T-helper 1 cell treated with Interleukin-12 subunit alpha and Interleukin-12 subunit beta and Interleukin-4 antibody, amounts not matched to agents 30 μg/mL and 1 μg/mL, for 36 hours (primary cell): ENCODE measurements around the gene AGTRAP.

Experiments used
- H3K27ac Mint-ChIP-seq: one replicate; pipeline ENCODE4 v1.8.0; 2021; ENCODE audit warnings: mild to moderate bottlenecking, mixed read lengths
- H3K27me3 Mint-ChIP-seq: one replicate; pipeline ENCODE4 v1.8.0; 2021; ENCODE audit warnings: low read depth, mixed read lengths
- H3K36me3 Mint-ChIP-seq: one replicate; pipeline ENCODE4 v1.8.0; 2021; ENCODE audit warnings: low read depth, mixed read lengths
- H3K4me1 Mint-ChIP-seq: one replicate; pipeline ENCODE4 v1.8.0; 2021; ENCODE audit warnings: low read depth, mixed read lengths
- H3K4me3 Mint-ChIP-seq: one replicate; pipeline ENCODE4 v1.8.0; 2021; ENCODE audit warnings: mild to moderate bottlenecking, moderate library complexity, mixed read lengths
- H3K9me3 Mint-ChIP-seq: one replicate; pipeline ENCODE4 v1.8.0; 2021; ENCODE audit warnings: mixed read lengths

Gene AGTRAP

DNA sequence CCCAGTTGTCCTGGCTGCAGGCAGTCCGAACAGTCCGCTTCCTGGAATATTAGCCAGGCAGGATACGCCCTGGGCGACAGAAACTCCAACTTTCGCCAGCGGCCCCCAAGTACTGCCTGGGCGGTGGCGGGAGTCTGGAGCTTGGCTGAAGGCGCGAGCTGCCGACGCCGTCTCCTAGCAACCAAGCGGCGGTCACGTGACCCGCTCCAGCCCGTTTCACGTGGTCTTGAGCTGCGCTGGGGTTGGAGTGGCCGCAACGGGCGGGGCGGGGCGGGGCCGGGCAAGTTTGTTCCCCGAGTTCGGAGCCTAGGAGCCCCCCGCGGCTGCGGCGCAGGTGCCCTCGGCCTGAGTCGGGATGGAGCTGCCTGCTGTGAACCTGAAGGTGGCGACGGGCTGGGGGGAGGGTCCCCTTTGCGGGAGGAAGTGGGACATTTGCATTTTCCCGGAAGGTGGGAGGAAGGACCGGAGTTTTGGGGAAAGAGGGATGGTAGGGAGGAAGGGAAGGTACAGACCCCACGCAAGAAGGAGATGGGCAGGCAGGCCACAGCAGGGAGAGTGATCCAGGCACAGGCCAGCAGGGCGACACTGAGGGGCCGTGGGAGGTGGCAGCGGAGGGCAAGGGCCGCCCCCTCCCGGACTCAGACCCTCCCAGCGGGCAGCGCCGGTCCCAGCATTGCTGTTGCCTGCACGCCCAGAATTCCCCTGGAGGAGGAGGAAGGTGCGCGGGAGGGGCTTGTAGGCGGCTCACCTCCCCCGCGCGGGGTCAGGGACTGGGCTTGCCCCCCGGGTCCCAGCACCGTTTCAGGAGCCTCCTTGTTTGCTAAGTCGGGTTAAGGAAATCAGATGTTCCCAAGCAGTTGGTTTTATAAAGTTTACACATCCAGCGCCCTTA, at the start of gene AGTRAP:
Gene AGTRAP (plus strand): TSS at position 283 of the 892 bp plus-strand sequence. CDS start 73 bp downstream, at position 356.
- Mint-ChIP-seq H3K4me3 (peak within 1 kb of the TSS; percentile 95), H3K27ac (peak within 1 kb of the TSS; percentile 89), H3K9me3 (no peaks in the 10 kb centered on the region), H3K27me3 (no peaks in the 10 kb centered on the region), H3K4me1 (peaks cover 54% of the 10 kb centered on the region), H3K36me3 (peaks cover 5% of the 10 kb centered on the region)

- H3K4me1 Mint-ChIP-seq: peaks cover 10% of the 10 kb centered on the region
- H3K9me3 Mint-ChIP-seq: no peaks in the 10 kb centered on the region
- no peaks in the 10 kb centered on the region for H3K36me3 Mint-ChIP-seq
- H3K27me3 Mint-ChIP-seq: peaks cover 52% of the 10 kb centered on the region
- no peak overlapping the region for H3K27ac Mint-ChIP-seq
- no peak overlapping the region for H3K4me3 Mint-ChIP-seq
These were observed 47.4 kb upstream of the AGTRAP start for GRCh38 chr1:11688506-11688905.

DNA sequence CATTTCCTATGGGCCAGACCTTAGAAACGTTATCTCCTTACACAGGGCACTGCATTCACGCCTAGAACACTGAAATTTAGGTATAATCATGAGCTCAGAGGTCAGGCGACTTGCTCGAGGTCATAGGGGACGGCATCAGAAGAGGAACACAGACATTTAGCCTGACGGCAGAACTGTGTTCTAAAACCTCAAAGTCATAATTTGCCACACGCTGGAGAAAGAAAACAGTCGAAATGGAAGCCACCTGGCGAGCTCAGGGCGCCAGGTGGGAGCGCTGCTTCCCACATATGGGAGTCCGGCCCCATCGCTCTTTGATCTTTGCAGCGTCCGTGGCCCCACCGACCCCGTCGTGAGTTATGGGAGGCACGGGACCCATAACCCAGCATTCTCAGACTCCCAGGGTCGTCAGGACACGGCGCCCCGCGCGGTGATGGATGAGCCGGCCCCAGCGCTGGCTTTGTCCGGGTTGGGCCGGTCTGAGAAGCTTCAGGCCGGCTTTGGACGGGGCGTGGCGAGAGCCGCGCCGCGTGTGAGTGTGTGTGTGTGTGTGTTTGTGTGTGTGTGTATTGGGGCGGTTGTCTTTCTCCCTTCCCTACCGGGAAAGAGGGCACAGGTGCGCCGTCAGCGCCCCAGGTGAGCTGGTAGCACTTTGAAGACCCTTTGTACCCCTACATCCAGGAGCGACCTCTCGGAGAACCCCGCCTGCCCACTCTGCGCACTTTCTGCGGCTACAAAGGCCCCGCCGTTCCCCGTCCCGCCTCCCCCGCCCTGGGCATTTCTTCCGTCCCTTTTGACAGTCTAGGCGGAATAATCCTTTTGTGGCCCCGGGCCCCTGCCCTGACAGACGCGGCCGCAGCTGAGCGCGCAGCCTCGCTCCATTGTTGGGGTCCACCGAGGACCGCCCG, 45.3 kb upstream of the AGTRAP start:
- H3K36me3 Mint-ChIP-seq: no peaks in the 10 kb centered on the region
- H3K27me3 Mint-ChIP-seq: peaks cover 59% of the 10 kb centered on the region
- H3K4me3 Mint-ChIP-seq: no peak overlapping the region
- H3K9me3 Mint-ChIP-seq: no peaks in the 10 kb centered on the region
- H3K4me1 Mint-ChIP-seq: peaks cover 13% of the 10 kb centered on the region
- no peak overlapping the region for H3K27ac Mint-ChIP-seq

GRCh38 chr1:11691302-11691914, 44.5 kb upstream of the AGTRAP start, which contains the start of gene DRAXIN:
Gene DRAXIN (plus strand): TSS chr1:11691710. CDS start chr1:11706259, 14,549 bp downstream.
- H3K9me3 Mint-ChIP-seq: no peaks in the 10 kb centered on the region
- no peaks in the 10 kb centered on the region for H3K36me3 Mint-ChIP-seq
- no peak within 1 kb of the TSS for H3K27ac Mint-ChIP-seq
- H3K27me3 Mint-ChIP-seq: peaks cover 54% of the 10 kb centered on the region
- H3K4me1 Mint-ChIP-seq: peaks cover 13% of the 10 kb centered on the region
- peak within 1 kb of the TSS; percentile 50 for H3K4me3 Mint-ChIP-seq

- Mint-ChIP-seq H3K27me3 (peaks cover 54% of the 10 kb centered on the region), H3K4me3 (peak overlapping the region; percentile 50), H3K36me3 (no peaks in the 10 kb centered on the region), H3K27ac (no peak overlapping the region), H3K4me1 (peaks cover 13% of the 10 kb centered on the region), H3K9me3 (no peaks in the 10 kb centered on the region)
These were observed 43.8 kb upstream of the AGTRAP start for GRCh38 chr1:11691928-11692711.

DNA sequence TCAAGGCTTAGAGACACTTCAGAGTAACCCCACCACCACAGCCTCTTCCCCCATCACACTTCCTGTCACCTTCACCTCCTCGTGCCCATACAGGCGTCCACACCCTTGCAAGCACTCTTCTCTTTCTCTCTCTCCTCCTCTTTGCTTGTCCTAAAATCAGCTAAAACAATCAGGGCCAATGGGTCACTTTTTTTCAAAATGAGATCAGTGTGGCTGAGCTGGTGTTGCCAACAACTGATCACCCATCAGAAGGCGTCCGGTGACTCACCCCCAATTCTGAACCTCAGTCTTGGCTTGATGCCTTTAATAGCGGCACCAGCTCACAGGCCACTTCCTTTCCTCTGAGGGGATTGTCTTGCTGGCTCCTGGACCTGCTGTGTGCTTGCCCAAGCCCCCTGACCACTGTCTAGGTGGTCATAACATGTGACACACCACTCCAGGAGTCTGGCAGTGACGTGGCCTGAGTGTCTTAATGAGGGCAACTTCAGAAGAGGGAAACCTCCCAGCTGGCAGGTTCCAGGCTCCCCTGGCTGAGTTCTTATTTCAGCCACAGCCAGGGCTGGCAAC, 42.8 kb upstream of the AGTRAP start:
- peaks cover 49% of the 10 kb centered on the region for H3K27me3 Mint-ChIP-seq

DNA sequence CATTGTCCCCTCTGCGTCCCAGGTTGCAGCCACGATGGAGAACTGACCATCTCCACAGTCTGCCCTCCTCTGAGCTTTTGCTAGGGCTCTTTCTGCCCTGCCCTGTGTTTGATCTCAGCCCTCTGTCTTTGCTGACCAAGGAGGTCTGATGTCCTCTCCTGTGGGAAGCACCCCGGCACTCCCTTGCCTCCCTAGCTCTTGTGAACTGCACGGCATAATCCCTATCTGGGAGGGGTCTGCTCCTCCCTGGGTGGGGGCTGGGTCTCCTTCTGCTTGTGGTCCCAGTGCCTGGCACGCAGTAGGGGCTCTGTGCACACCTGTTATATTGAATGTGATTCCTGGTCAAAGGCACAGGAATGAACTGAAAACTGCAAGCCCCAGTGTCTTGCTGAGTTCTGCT, 42.0 kb upstream of the AGTRAP start:
- Mint-ChIP-seq H3K27ac (no peak overlapping the region), H3K4me3 (no peak overlapping the region), H3K9me3 (no peaks in the 10 kb centered on the region), H3K36me3 (no peaks in the 10 kb centered on the region), H3K4me1 (peaks cover 13% of the 10 kb centered on the region), H3K27me3 (peaks cover 49% of the 10 kb centered on the region)

More for the DNA sequence above, 42.8 kb upstream of the AGTRAP start:
- Mint-ChIP-seq H3K4me3 (peak overlapping the region; percentile 30), H3K27ac (no peak overlapping the region), H3K4me1 (peaks cover 13% of the 10 kb centered on the region), H3K9me3 (no peaks in the 10 kb centered on the region), H3K36me3 (no peaks in the 10 kb centered on the region)

- H3K9me3 Mint-ChIP-seq: no peaks in the 10 kb centered on the region
- peaks cover 34% of the 10 kb centered on the region for H3K27me3 Mint-ChIP-seq
- H3K27ac Mint-ChIP-seq: no peak overlapping the region
- H3K4me1 Mint-ChIP-seq: peaks cover 8% of the 10 kb centered on the region
- H3K36me3 Mint-ChIP-seq: no peaks in the 10 kb centered on the region
- no peak overlapping the region for H3K4me3 Mint-ChIP-seq
These were observed 40.1 kb upstream of the AGTRAP start for GRCh38 chr1:11695861-11696260.

DNA sequence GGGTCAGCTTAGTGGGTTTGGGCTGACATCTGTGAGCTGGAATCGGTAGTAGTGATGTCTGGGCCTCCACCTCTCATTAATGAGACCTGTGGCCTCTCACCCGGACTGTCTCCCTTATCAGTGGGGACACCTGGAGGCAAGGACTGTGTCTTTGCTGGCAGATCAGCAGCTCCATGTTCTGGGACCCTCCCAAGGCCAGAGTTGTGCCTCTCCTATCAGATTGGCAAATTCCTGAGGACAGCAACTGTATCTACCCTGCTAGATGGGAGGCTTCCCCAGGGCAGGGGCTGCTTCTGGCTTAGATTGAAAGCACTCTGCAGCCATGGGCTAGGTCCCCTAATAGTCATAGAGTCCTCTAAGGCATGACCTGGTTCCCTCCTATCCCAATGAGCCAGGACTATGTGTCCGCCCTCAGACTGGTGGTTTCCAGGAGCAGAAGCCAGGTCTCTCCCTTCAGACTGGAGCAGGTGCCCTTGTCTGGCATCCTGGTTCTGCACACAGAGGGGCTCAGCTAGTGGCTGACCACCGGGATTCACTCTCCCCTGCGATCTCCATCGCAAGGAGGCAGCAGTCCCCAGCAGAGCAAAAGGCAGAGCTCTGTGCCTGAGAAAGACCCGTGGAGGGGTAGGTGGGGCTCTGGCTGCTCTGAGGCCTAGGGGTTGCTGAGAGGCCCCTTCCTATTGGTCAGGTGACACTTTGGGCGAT, 38.6 kb upstream of the AGTRAP start:
- peaks cover 8% of the 10 kb centered on the region for H3K4me1 Mint-ChIP-seq
- no peak overlapping the region for H3K4me3 Mint-ChIP-seq
- H3K36me3 Mint-ChIP-seq: no peaks in the 10 kb centered on the region
- H3K27me3 Mint-ChIP-seq: peaks cover 29% of the 10 kb centered on the region
- H3K9me3 Mint-ChIP-seq: no peaks in the 10 kb centered on the region
- no peak overlapping the region for H3K27ac Mint-ChIP-seq

GRCh38 chr1:11697893-11698210, 38.1 kb upstream of the AGTRAP start:
- Mint-ChIP-seq H3K27me3 (peaks cover 24% of the 10 kb centered on the region), H3K4me1 (peaks cover 7% of the 10 kb centered on the region), H3K9me3 (no peaks in the 10 kb centered on the region), H3K36me3 (no peaks in the 10 kb centered on the region), H3K4me3 (no peak overlapping the region), H3K27ac (no peak overlapping the region)

GRCh38 chr1:11700601-11701467, 35.1 kb upstream of the AGTRAP start:
- no peak overlapping the region for H3K27ac Mint-ChIP-seq
- H3K36me3 Mint-ChIP-seq: no peaks in the 10 kb centered on the region
- H3K4me3 Mint-ChIP-seq: no peak overlapping the region
- H3K4me1 Mint-ChIP-seq: no peaks in the 10 kb centered on the region
- H3K9me3 Mint-ChIP-seq: no peaks in the 10 kb centered on the region
- H3K27me3 Mint-ChIP-seq: peaks cover 15% of the 10 kb centered on the region

GRCh38 chr1:11701551-11701961, 34.4 kb upstream of the AGTRAP start:
- Mint-ChIP-seq H3K27ac (no peak overlapping the region), H3K4me3 (no peak overlapping the region), H3K36me3 (no peaks in the 10 kb centered on the region), H3K4me1 (no peaks in the 10 kb centered on the region), H3K27me3 (peaks cover 15% of the 10 kb centered on the region), H3K9me3 (no peaks in the 10 kb centered on the region)
